GM23248 (cell line): Measurements from ENCODE around the gene MCRS1.

Experiments used
- EZH2 ChIP-seq: fragments of 200-600 bp; sonication (generic); IDR thresholded peaks from 2 replicates; pipeline ENCODE4 v1.6.1; 2018; ENCODE audit warnings: antibody characterized with exemption, mild to moderate bottlenecking; ENCODE audit not compliant: insufficient read depth, poor library complexity, severe bottlenecking
- EZH2phosphoT487 ChIP-seq: fragments of 200-600 bp; sonication (generic); IDR thresholded peaks from 2 replicates; pipeline ENCODE4 v1.6.1; 2018; ENCODE audit warnings: antibody characterized with exemption, moderate library complexity, mild to moderate bottlenecking, low read depth; ENCODE audit not compliant: insufficient read depth

GRCh38 chr12:49587174-49587908, 19.4 kb upstream of the MCRS1 start:
- no peak for TF ChIP-seq EZH2
- no peak for TF ChIP-seq EZH2phosphoT487
